GM19193 (cell line): ENCODE measurements around the gene AASS.

Source experiments
- POLR2A ChIP-seq: IDR thresholded peaks from 4 replicates; pipeline ENCODE4 v1.6.1; 2011; ENCODE audit not compliant: insufficient read depth, insufficient read length; ENCODE audit errors: extremely low read depth

AASS gene

GRCh38 chr7:122136078-122136477 lies 8.0 kb downstream of the AASS start:
- TF ChIP-seq POLR2A, result no peak

GRCh38 chr7:122135275-122135674 lies 8.8 kb downstream of the AASS start:
- TF ChIP-seq POLR2A, result no peak

- no peak for TF ChIP-seq POLR2A
These were observed 10.6 kb downstream of the AASS start for GRCh38 chr7:122133477-122133876.

DNA sequence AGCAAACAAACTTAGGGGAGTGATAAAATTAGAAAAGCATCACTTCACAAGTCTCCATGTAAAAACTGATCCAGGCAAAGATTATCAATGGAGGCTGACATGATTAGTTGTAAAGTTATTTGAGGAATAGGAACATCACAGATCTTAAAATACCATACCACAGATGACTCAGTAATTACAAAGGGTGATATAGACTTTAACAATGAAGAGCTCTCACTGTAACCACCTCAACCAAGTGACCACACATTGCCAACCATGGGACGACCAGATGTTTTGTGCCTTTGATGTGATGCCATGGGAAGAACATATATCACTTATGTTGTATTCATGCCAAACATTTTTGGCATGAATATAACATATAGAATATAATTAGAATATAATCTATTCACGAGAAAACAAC lies 11.7 kb downstream of the AASS start:
- TF ChIP-seq POLR2A, result no peak

DNA sequence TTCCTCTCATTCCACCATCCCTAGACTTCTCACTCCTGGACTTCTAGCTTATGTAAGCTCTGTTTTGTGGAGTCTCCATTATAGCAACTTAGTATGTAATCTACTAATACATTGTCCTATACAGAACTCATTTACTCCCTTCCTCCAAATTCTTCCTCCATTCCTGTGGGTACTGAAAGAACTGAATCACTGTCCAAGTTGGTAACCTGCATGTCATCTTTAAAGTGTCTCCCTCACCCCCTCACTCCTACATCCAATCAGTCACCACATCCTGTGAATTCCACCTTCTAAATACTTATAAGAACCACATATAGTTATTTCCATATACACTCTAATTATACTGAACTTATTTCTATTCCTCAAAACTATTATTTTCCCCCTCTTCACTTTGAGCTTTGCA lies 20.3 kb downstream of the AASS start:
- TF ChIP-seq POLR2A, result no peak

- no peak for TF ChIP-seq POLR2A
These were observed 25.3 kb downstream of the AASS start for GRCh38 chr7:122118757-122119156.

- no peak for TF ChIP-seq POLR2A
These were observed 41.0 kb downstream of the AASS start for GRCh38 chr7:122103064-122103463.

DNA sequence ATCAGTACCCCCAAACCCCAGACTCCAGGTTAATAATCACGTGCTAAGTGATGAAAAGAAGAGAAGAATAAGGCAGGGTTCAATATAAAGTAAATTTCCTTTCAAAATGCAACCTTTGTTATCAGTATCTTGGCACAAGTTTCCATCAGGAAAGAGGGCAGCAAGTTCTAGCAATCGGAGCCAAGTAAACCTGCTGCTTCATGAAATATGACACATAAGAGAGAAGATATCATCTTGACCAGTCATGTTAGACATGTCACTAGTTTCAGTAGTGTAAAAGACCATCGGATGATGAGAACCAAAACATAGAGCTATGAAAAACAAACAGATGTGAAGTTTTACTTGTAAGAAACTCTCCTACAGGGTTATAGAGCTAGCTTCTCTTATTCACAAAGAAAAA lies 44.0 kb downstream of the AASS start:
- TF ChIP-seq POLR2A, result no peak

DNA sequence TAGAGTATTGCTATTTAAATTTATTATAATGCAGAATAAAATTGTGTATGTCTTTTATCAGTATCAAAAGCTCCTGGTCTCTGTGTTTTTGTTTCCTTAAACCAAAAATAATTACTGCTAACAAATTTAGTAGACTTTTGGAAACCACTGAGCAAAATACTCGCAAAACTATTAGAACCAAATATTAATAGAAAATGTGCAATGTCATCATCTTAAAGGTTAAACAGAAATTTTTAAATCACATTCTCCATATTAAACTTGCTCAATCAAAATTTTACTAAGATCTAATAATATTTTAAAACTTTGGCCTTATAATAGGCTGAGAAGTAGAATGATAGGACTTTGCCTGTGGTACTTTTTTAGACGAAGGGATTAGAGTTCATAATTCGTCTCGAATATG lies 48.4 kb downstream of the AASS start:
- TF ChIP-seq POLR2A, result no peak

DNA sequence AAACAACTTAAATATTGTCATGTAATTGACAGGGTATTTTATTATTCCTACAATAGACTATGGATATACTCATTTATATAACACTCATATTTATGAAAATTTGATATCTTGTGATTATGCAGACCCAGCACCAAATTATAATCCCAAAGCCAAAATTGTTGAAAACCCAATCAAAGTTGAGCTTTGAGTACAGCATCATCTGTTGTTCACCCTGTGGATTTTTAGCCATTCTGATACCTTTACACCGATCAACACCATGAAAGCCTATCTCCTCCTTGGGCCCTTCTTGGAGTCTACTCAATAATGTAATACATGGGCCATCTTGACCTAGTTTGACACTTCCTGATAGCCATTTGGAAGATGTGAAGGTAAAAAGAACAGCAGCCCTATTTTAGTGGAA lies 49.5 kb downstream of the AASS start:
- no peak for TF ChIP-seq POLR2A

DNA sequence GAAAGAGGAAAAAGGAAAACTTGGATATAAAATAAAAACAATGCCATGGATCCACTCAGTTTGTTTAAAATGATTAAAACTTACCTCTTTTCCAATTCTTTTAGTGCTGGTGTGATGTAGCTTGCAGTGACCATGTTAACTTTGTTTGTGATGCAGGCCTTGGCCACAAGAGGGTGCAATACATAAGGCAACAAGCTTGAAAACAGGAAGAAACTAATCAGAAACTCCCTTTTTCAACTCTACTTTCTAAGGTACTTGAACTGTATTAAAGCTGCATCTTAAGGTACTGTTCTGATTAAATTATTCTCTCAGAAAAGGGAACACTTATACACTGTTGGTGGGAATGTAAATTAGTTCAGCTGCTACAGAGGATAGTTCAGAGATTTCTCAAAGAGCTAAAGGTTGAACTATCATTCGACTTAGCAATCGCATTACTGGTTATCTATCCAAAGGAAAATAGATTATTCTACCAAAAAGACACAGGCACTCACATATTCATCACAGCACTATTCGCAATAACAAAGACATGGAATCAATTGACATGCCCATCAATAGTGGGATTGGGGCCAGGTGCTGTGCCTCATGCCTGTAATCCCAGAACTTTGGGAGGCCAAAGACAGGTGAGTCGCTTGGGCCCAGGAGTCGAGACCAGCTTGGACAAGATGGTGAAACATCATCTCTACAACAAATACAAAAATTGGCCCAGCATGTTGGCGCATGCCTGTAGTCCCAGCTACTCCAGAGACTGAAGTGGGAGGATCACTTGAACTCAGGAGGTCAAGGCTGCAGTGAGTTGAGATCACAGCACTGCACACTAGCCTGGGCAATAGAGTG lies 50.9 kb downstream of the AASS start:
- no peak for TF ChIP-seq POLR2A

- no peak for TF ChIP-seq POLR2A
These were observed 61.4 kb downstream of the AASS start for GRCh38 chr7:122082670-122083069.

GRCh38 chr7:122082160-122082559 lies 61.9 kb downstream of the AASS start:
- no peak for TF ChIP-seq POLR2A

DNA sequence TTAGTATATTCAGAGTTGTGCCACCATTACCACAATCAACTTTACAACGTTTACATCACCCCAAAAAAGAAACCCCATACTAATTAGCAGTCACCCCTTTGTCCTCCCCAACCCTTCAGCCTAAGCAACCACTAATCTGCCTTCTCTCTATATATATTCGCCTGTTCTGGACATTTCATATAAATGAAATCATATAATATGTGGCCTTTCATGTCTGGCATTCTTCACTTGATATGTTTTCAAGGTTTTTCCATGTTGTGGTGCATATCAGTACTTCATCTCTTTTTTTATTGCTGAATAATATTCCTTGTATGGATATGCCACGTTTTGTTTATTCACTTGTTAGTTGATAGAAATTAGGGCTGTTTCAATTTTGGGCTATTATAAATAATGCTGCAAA lies 70.4 kb downstream of the AASS start:
- no peak for TF ChIP-seq POLR2A

DNA sequence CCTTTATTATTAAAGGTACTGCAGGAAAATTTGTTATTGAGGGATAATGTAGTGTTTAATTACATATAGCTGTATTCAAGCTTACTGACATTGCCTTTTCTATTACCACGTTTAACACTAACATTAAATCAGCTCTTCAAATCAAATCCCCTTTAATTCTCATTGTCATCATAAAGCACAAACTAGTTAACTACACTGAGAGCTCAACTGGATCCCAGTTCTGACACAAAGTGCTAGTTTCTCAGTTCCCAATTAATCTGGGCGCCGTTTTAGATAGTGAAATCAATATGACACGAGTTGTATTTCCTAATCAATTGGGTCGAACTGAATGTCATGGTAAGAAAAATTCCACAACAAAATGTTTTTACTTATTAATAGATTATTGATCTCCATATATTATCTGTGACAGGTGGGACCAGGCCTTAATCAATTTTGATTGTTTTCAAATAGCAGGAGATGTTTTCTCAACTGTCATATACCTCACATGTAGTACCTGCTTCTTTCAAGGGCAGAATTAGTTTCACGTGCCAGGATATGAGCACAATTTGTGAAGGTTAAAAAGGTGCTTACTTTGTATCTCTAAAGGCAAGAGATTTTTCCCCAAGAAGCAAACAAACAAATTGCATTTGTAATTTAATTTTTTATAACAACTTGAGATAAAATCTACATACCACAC lies 71.0 kb downstream of the AASS start:
- no peak for TF ChIP-seq POLR2A

- TF ChIP-seq POLR2A, result no peak
These were observed 71.8 kb downstream of the AASS start for GRCh38 chr7:122072272-122072671.
